Heart left ventricle (tissue), 16 donors: Measurements from ENCODE around the gene LHX4. TPM values are rescaled to one million over a fixed set of nuclear protein-coding genes. Genes with fewer than 3 reads are reported as not detected.

ENCODE experiments used
- ATAC-seq, 4 donors: fragments of 200-7000 bp; cut with Tn5 transposase; one replicate each; pipeline ENCODE4 v1.9.1; 2020 to 2022; ENCODE audit warnings: moderate library complexity in 4 of 4, mild to moderate bottlenecking in 3 of 4, moderate number of reproducible peaks in 1 of 4
- DNase-seq, 5 donors: peaks; one replicate each; pipeline ENCODE4 v3.0.0-alpha.2; 2020
- H3K27ac ChIP-seq, 12 donors: fragments of 200-600 bp; sonication (generic) in 4 of 12; one replicate each; pipeline versions ENCODE4 v1.5.0 to v1.8.0; 2016 to 2022; ENCODE audit warnings: mild to moderate bottlenecking in 2 of 12
- H3K27me3 ChIP-seq, 9 donors: fragments of 200-600 bp; sonication (generic) in 2 of 9; one replicate each; pipeline versions ENCODE4 v1.5.1 to v1.8.0; 2016 to 2022; ENCODE audit warnings: mild to moderate bottlenecking in 3 of 9
- H3K36me3 ChIP-seq, 9 donors: fragments of 200-600 bp; sonication (generic) in 2 of 9; one replicate each; pipeline versions ENCODE4 v1.5.0 to v1.8.0; 2018 to 2022; ENCODE audit warnings: mild to moderate bottlenecking in 2 of 9
- H3K4me1 ChIP-seq, 12 donors: fragments of 200-600 bp; sonication (generic) in 4 of 12; one replicate each; pipeline versions ENCODE4 v1.5.0 to v1.8.0; 2016 to 2022; ENCODE audit warnings: mild to moderate bottlenecking in 3 of 12
- H3K4me3 ChIP-seq, 12 donors: fragments of 200-600 bp; sonication (generic) in 4 of 12; one replicate each; pipeline versions ENCODE4 v1.5.0 to v1.8.0; 2017 to 2022; ENCODE audit warnings: mild to moderate bottlenecking in 9 of 12, moderate library complexity in 4 of 12
- H3K9me3 ChIP-seq, 12 donors: fragments of 200-600 bp; sonication (generic) in 4 of 12; one replicate each; pipeline versions ENCODE4 v1.5.0 to v1.8.0; 2016 to 2022; ENCODE audit warnings: mild to moderate bottlenecking in 1 of 12
- CTCF ChIP-seq, 12 donors: fragments of 200-600 bp; sonication (generic) in 4 of 12; IDR thresholded peaks; one replicate each; pipeline versions ENCODE4 v1.5.0 to v1.8.0; 2018 to 2022; ENCODE audit warnings: antibody characterized with exemption in 12 of 12, mild to moderate bottlenecking in 5 of 12
- POLR2A ChIP-seq, 2 donors: fragments of 450-650 bp; IDR thresholded peaks; one replicate each; pipeline ENCODE4 v1.6.1; 2017; ENCODE audit warnings: antibody characterized with exemption in 2 of 2, mild to moderate bottlenecking in 2 of 2, moderate library complexity in 2 of 2
- WGBS, 4 donors: extraction: QIAGEN DNeasy Blood & Tissue Kit in 2 of 4; methylation state at CpG; one replicate each; pipeline versions ENCODE4 v1.1.5 to v1.1.7; 2013 to 2018; 5-methylcytosine and 5-hydroxymethylcytosine counted together
- intact Hi-C, 10 donors: fragments of 100-400 bp; cut with DNase I; formaldehyde crosslinking; loops; one replicate each; pipeline versions ENCODE4 v1.11.1 to v1.14.2; 2022
- polyA plus RNA-seq, 2 donors: library from polyadenylated mRNA; stranded (reverse); fragments of 200-250 nt; gene quantifications; one replicate each; pipeline ENCODE4 v1.2.3, GENCODE V29; 2013
- total RNA-seq, 9 donors: library from RNA; depleted of rRNA in 2 of 9; stranded (reverse); fragments of >200 nt in 2 of 9; fragmentation: NEBNext Ultra II Directional in 3 of 9; extraction: Animal tissue kit (Norgen Biotek cat#: 25700) in 3 of 9; gene quantifications; one replicate each; pipeline versions ENCODE4 v1.1.0 to v1.2.4, GENCODE V29; 2016 to 2023
- donor health status: ischemic (EF 13 %, LVEDD 7.1; RV severe dilation, severe dysfunction).
- donor health status: healthy with polysubstance abuse.
- donor health status: DM: no; HTN: yes; CAD: no.
- donor health status: DM: no; HTN: no; CAD: no.
- donor health status: ischemic (EF 25% LVEDD 6.9; RV normal size, moderate dysfunction).
- donor health status: ischemic (EF 25% LVEDD 5.7; RV mildly dilated, moderate dysfunction).
- donor health status: healthy.
- donor health status: DM: yes; HTN: yes; CAD: no.
- donor health status: ischemic (EF 35%, LVEDD 5.7; RV mildly dilated, moderate dysfunction).
- donor health status: nonischemic (EF 11% LVEDD 7.7; RV severe dilation, severe dysfunction).
- donor health status: DM: yes; HTN: yes; CAD: no.
- donor health status: PGD.
- donor health status: ischemic (EF 29% LVEDD 5.4; RV normal size, mild dysfunction).
- donor health status: nonischemic (EF 23%, LVEDD 6.1; RV moderate dilation, normal function).

The LHX4 gene
- total and polyA plus RNA-seq, 11 donors, result not detected

- Histone ChIP-seq H3K36me3 (no peaks in the 10 kb centered on the region), H3K27me3 (peaks cover 0 to 18% (median 0%) of the 10 kb centered on the region in 9 donors), H3K4me3 (no peak overlapping the region), H3K27ac (no peak overlapping the region), H3K9me3 (no peaks in the 10 kb centered on the region), H3K4me1 (no peaks in the 10 kb centered on the region)
- WGBS, 4 donors, result 76 to 85% (median 83%) methylated on average over 20 of the region's 20 CpGs
- intact Hi-C loops, result no loop called here
- TF ChIP-seq CTCF (IDR thresholded peaks at IDR 0.05), result no peak
- no peak for TF ChIP-seq POLR2A (IDR thresholded peaks at IDR 0.05)
- DNase-seq, result no peak
- ATAC-seq, result peak in 1 of 4 donors; percentile 14
These were observed 11.0 kb upstream of the LHX4 start for GRCh38 chr1:180218806-180219765.

- Histone ChIP-seq H3K27me3 (peaks cover 0 to 25% (median 5%) of the 10 kb centered on the region in 9 donors), H3K36me3 (no peaks in the 10 kb centered on the region), H3K9me3 (no peaks in the 10 kb centered on the region), H3K4me3 (no peak overlapping the region), H3K4me1 (no peaks in the 10 kb centered on the region), H3K27ac (no peak overlapping the region)
- TF ChIP-seq POLR2A (IDR thresholded peaks at IDR 0.05) (no peak), CTCF (IDR thresholded peaks at IDR 0.05) (no peak)
- intact Hi-C loops, result no loop called here
- no peak for ATAC-seq
- DNase-seq, result no peak
- 80 to 88% (median 86%) methylated on average over 10 to 11 of the region's 11 CpGs for WGBS, 4 donors
These were observed 10.3 kb upstream of the LHX4 start for GRCh38 chr1:180219776-180220175.

DNA sequence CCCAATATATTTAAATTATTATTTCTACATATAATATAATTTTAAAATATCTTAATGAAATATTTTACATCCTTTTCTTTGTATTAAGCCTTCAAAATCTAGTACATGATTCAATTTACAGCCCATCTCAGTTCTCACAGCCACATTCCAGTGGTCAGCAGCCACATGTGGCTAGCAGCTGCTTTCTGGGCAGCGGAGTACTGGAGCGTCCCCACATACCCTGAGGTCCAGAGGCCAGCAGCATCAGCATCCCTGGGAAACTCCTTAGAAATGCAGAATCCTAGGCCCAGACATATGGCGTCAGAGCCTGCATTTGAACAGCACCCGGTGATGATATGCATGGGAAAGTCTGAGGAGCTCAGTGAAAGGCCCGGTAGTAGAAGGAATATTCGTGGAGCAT, 8.6 kb upstream of the LHX4 start:
- no peak overlapping the region for H3K27ac ChIP-seq
- no peak for DNase-seq
- intact Hi-C loops, result no loop called here
- H3K36me3 ChIP-seq, result no peaks in the 10 kb centered on the region
- no peak overlapping the region for H3K4me3 ChIP-seq
- H3K4me1 ChIP-seq, result no peaks in the 10 kb centered on the region
- WGBS, 4 donors, result 78 to 87% (median 82%) methylated on average over 6 of the region's 6 CpGs
- no peak for ATAC-seq
- TF ChIP-seq CTCF (IDR thresholded peaks at IDR 0.05) (no peak), POLR2A (IDR thresholded peaks at IDR 0.05) (no peak)
- H3K27me3 ChIP-seq, result peaks cover 0 to 41% (median 20%) of the 10 kb centered on the region in 9 donors
- H3K9me3 ChIP-seq, result no peaks in the 10 kb centered on the region

GRCh38 chr1:180224902-180225301, 5.2 kb upstream of the LHX4 start:
- TF ChIP-seq POLR2A (IDR thresholded peaks at IDR 0.05) (no peak), CTCF (IDR thresholded peaks at IDR 0.05) (no peak)
- 51 to 63% (median 55%) methylated on average over 5 of the region's 5 CpGs for WGBS, 4 donors
- Histone ChIP-seq H3K4me3 (no peak overlapping the region), H3K9me3 (no peaks in the 10 kb centered on the region), H3K4me1 (peaks cover 0 to 14% (median 8%) of the 10 kb centered on the region in 12 donors), H3K36me3 (no peaks in the 10 kb centered on the region), H3K27ac (no peak overlapping the region), H3K27me3 (peaks cover 24 to 73% (median 46%) of the 10 kb centered on the region in 9 donors)
- DNase-seq (no peak), ATAC-seq (no peak)
- intact Hi-C loops, result no loop called here
